ENCODE data around the gene B3GALT6.

The B3GALT6 gene

DNA sequence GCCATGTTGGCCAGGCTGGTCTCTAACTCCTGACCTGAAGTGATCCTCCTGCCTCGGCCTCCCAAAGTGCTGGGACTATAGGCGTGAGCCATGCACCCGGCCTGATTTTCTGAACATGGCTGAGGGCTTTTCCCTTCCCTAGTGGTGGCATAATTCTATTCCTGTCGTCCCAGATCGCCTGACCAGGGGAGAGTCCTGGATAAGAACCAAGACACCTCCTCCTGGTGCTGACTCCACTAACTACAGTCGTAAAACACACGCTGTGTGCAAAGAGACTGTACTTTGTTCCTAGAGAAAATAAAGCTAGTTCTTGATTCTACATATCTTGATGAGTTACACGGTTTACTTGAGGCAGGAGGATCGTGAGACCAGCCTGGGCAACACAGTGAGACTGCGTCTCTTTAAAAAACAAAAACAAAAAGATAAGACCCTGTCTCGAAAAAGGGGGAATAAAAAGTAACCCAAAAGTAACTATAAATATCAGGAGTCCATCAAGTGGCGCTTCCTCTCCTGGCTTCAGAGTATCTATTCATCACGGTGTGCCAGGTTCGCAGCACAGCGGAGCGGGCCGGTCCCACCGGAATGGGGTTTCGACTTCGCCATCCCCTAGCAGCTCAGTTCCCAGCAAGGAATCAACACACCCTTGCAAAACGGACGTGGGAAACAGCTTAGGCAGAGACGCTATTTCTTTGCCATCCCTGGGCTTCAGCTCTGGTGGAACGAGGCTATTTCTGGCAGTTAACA is 1.2 kb upstream of the B3GALT6 start:
- FAIRE-seq: peak; percentile 70

DNA sequence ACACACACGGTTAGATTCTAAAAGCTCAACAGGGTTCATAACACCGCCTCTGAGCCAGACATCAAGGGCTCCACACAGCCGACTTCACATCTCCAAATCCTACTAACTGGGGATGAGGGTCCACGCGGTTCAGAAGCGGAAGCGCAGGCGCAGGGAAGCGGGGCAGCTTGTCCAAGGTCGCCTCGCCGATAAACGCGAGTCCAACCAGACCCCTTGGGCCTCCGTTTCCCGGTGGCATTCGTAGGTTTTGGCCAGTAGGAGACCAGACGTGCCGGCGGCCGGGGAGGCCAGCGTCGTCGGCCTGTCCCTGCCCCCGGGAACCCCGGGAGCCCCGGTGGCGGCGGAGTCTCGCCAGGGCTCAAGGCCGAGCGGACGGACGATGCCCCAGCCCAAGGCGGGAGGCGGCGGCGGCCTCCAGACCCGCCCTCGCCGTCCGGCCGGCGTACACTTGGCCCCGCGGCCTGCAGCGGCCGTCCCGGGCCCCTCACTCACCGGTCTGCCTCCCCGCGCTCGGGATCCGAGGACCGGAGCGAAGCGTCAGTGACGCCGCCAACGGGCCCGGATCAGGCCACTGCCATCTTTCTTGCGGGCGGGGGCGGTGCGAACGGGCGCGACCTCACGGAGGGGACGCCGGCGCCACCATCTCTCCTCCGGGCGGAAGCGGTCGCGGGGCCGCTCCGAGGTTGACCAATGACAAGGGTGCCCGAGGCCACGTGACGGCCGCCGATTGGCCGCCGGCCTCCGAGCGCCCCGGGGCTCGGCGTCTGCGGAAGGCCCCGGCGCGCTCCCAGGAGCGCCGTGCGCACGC is 433 bp upstream of the B3GALT6 start, which contains the start of gene SDF4:
Gene SDF4, minus strand, starts transcription at position 602 of the 808 bp plus-strand sequence. CDS start 3,229 bp downstream, outside the sequence.
- FAIRE-seq: no peak

More for the DNA sequence above, 1.2 kb upstream of the B3GALT6 start:
- peak; percentile 71 for DNase-seq (ENCODE audit: low spot score)

DNA sequence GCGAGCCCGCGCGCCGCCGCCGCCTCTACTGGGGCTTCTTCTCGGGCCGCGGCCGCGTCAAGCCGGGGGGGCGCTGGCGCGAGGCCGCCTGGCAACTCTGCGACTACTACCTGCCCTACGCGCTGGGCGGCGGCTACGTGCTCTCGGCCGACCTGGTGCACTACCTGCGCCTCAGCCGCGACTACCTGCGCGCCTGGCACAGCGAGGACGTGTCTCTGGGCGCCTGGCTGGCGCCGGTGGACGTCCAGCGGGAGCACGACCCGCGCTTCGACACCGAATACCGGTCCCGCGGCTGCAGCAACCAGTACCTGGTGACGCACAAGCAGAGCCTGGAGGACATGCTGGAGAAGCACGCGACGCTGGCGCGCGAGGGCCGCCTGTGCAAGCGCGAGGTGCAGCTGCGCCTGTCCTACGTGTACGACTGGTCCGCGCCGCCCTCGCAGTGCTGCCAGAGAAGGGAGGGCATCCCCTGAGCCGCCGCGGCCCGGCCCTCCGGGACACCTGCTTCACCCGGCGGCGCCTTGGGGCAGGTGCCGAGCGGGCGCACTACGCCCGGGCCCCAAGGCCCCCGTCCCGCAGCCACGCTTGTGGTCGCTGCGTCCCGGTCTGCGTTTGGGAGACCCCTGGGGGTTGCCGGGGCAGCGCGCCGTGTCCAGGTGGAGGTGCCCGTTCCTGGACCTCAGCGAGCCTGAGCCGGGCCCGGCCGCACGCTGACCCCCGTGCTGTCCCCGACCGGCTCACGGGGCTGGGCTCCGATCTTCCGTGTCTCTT is 944 bp downstream of the B3GALT6 start:
- no peak for FAIRE-seq
- DNase-seq (ENCODE audit: low spot score): no peak

More for the DNA sequence above, 433 bp upstream of the B3GALT6 start, which contains the start of gene SDF4:
- DNase-seq (ENCODE audit: low spot score): peak; percentile 89

DNA sequence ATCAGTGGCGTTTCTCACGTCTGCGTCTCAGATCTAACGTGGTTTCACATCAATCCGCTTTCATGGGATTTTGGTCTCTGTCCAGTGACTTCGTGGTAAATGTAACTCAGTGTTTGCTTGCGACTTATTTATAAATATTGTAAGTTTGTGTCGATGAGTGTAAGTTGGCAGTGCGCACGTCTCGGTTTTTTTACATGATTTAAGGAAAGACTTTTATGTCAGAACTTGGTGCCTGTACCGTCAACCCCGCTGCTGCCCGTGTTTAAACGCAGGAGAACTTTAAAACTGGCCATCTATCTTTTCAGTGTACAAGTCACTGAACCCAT is 1.5 kb downstream of the B3GALT6 start:
- DNase-seq (ENCODE audit: low spot score) (no peak), FAIRE-seq (no peak)

DNA sequence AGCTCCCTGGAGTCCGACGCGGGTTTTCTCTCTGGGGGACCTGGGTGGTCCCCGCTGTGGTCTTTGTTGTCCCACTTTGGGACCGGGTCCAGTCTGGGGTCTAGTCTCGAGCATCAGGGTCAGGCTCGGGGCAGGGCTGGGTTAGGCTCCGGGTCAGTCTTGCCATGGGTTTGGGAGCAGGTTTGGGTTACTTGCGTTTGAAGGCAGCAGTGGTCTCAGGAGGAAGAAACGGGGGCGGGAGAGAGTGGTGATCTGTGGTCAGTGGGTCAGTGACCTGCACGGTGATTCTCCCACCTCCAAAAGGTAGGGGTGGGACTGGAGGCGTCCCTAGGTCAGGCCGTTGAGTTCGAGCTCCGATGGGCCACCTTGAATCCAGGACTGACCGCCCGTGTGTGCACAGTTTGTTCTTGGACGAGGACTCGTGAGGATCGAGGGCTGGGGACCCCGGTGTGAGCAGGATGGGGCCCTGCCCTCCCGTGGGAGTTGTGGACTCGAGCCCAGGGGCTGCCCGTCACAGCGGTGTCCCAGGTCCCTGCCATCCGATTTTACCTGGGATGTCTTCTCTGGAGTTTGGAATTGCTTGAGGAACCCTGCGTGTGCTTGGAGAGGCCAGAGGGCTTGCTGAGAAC is 2.3 kb downstream of the B3GALT6 start:
- DNase-seq (ENCODE audit: low spot score): no peak
- no peak for FAIRE-seq

DNA sequence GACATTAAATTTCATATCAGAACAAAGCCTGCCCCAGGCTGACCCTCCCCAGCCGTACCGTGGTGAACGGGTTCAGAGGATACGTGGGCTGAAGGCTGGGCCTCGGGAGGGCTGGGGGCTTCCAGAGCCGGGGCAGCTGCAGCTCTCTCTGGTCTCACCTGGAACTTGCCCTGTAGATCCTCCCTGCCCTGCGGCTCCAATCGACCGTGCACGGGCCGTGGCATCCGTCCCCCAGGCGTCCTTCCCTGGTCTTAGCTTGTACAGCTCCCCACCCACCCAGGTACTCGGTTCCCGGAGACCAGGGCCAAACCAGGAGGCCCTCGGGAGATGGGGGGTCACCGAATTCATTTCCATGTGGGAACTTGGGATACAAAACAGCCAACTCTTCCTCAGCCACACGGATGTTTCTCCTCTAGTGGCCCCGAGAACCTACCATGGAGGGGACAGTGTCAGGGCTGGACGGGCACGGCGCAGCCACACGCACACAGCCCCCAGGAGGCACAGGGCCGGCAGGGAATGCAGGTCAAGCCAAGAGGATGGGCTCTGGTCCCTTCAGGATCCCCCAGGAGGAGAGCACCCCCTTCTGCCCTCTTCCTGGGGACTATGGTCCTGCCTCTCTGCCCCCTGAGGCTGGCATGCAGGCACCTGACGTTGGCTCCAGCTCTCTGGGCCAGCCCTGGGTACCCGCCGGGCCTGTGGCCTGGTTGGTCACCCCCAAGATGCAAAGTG is 3.1 kb downstream of the B3GALT6 start:
- DNase-seq (ENCODE audit: low spot score): no peak
- FAIRE-seq: no peak

DNA sequence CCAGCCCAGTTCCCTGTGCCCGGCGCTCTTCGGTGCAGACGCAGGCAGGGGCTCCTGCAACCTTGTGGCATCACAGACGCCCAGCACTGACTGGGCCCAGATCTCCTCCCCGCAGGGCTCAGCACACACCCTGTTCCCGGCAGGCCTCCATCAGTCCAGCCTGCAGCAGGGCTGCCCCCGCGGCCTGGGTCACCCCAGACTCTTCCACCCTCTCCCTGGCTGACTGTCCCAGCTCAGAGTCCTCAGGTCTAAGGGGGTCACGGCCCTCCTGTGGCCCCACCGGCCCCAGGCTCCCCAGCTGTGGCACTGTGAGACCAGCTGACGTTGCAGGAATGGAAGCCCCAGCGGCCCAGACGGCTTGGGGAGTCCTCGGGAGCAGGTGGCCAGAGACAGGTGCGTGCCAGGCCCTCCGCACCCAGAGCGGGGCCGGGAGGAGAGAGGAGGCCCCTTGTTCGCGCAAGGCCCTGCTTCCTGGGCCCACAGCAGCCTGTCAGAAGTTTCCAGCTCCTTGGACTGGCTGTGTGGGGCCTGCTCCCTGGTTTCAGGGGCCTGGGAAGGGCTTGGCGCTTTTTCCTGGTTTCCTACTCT is 4.2 kb downstream of the B3GALT6 start:
- FAIRE-seq (no peak), DNase-seq (ENCODE audit: low spot score) (no peak)

DNA sequence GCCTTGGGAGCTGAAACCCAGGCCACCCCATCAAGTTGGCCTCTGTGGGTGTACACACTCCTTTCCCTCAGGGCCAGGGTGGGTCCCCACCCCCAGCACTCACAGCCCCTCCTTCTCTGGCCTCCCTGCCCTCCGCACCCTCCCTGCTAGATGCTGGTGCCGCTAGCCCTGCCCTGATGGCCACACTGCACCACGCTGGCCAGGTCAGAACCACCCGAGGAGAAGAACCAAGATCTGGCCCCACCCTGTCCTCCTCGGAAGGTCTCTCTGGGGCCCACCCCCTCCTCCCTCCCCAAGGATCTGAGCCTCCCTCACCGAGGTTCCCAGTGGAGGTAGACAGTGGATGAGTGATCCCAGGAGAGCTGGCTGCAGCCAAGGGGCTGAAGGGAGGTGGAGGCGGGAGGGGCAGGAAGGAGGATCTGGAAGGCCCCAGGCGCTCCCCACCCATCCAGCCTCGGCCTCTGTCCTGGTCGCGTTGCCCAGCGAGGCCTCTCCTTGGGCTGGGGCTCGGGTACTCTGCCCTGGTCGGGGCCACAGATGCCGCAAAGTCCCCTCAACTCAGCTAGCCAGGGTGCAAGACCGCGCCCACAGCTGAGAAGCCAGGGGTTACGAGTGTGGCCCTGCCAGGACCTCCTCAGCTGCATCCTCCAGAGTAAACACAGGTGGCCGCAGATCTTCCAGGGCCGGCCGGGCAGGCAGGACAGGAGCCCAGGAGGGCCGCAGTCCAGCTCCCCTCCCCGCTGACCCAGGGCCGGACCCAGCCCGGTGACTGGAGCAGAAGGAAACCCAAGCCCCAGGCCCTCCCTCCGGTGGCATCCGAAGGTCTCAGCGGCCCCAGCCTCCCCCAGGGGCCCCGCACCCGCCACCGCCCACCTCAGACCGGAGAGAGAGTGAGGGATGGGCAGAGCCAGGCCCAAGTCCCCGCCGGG is 5.2 kb downstream of the B3GALT6 start:
- DNase-seq (ENCODE audit: low spot score) (no peak), FAIRE-seq (no peak)

DNA sequence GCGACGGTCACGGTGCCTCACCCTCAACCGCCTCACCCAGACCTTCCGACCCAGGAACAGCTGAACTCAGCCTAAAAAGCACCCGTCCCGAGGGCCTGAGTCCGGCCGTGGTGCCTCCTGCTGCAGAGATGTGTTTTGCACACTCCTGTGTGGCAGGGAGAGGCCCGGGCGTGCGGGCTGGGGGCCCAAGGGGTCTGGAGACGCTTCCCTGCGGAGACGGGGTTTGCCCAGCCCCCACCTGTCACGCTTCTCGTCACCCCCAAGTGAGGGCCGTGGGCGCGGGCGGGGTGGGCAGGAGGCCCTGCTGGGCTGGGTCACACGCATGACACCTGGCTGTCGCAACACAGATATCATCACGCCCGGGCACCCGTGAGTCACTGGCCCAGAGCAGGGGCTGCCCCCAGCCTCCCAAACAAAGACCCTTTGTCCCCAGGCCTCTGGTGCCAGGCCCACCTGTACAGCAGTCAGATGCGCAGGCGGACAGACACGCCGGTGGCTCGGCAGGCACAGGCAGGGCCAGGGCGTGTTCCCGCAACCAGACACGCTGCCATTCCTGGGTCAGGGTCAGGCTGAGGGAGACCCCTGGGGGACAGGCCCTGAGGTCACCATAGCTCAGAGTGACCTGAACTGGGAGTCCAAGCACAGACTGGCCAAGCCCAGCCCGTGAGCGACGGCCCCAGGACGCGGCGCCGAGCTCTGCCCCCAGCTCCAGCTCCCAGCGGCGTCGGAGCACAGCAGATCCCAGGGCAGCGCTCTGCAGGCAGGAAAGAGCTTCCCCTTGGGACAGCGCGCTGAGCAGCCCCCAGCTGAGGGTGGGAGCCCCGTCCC is 6.1 kb downstream of the B3GALT6 start:
- FAIRE-seq (no peak), DNase-seq (ENCODE audit: low spot score) (no peak)

DNA sequence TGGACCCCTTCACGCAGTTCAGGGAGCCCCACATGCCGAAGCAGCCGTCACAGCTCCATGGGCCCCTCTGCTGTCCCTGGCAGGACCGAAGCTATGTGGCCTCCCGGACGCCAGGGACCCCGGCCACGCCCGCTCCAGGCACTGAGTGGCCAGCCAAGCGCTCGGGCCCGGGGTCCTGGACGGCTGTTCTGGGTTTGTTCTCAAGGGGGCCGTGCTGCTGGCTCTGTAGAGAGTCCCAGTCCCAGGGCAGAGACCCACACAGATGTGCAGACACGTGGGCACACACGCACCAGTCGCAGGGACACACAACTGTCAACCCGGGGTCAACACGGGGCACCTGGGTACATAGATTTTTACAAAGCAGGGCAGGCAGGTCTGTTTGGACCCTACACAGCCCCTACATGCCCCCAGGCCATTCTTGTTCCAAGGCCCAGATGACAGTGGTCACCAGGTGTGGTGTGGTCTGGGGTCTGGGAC is 6.7 kb downstream of the B3GALT6 start:
- FAIRE-seq (no peak), DNase-seq (ENCODE audit: low spot score) (no peak)

DNA sequence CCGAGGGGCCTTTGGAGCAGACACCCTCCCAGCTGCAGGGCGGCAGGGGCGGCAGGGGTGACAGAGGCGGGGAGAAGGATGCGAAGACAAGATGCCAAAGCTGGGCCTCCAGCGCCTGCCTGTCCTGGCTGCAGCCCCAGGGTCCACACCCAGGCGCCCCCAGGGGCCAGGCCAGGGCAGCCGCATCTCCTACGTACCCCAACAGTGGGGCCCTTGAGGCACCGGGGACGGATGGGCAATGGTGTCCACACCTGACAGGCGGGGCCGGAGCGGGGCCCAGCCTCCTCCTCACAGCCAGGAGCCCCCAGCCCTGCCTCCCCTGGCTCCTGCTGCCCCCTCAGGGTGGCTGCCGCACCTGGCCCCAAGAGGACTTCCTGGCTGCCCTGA is 7.2 kb downstream of the B3GALT6 start:
- no peak for FAIRE-seq
- DNase-seq (ENCODE audit: low spot score): no peak

DNA sequence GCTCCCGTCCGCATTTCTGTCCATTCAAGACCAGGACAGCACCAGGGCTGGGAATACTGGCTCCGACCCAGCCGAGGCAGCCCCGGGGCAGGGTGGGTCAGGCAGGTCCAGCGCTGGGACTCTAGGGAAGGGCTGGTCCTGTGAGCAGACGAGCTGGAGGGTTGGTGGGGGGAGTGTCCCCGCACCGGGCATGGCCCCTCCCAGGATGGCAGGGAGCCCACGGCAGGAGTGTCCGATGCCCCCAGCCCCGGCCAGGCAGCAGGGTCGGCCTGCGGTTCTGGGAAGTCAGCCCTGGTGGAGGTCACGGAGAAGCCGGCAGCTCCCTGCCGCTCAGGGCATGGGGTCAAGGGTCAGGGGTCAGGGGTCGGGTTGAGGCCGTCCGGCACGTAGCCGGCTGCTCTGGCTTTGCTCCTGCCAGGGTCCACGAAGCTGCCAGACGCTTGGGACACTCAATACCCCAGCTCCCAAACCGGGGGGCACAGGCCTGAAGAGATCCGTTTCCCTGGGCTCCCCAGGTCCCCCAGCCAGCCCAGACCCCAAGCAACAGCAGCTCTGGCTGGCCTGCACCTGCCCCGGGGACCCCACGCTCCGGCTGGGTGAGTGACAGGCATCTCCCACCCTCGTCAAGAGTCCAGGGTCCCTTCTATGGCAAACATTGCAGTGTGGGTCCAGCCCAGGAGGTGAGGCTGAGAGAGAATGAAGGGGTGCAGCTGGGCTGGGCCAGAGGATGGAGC is 7.7 kb downstream of the B3GALT6 start:
- no peak for FAIRE-seq
- no peak for DNase-seq (ENCODE audit: low spot score)

DNA sequence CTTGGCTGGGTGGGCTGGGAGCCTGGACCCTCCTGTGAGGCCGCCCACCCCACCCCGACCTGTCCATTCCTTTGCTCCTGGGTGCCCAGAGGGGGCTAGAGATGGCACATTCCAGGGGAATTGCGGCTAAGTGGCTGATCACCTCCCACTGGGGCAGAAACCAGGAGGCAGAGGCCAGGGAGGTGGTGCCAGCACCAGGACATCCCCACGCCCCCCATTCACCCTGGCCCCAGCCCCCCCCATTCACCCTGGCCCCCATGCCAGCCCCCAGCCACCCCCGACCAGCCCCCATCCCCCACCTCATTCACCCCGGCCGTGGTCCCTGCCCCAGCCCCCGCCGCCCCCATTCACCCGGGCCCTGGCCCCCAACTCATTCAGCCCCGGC is 8.3 kb downstream of the B3GALT6 start:
- no peak for FAIRE-seq
- no peak for DNase-seq (ENCODE audit: low spot score)

DNA sequence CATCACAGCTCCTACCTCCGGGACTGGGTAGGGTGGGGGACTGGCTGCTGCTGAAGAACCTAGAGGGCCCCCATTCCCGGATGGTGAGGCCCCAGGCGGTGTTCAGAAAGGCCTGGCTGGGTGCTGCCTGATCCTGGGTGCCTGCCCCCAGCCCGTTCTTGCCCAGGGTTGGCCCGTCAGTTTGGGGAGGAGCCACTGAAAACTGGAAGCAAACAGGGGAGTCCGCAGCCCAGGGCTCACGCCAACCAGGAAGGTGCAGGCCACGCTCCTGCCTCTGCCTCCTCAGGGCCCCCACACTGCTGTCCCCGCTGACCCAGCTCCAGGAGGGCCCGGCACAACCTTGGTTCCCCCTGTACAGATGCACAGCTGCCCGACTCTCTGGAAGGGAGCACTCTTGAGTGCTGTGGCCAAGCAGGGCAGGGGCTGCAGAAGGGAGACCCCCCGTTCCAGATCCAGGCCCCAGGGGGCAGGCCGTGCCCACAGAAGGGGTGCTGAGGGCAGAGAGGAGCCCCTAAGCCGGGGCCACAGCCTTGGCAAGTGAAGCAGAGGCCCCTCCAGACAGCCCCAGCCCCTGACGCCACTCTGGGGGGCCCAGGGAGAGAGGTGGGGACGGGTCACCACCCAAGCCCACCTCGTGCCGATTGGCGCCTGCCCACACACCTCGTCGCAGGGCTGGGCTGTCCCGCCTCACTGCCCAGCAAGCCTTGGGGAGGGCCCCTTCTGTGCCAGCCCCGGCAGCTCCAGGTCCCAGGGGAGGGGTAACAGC is 9.0 kb downstream of the B3GALT6 start:
- DNase-seq (ENCODE audit: low spot score): no peak
- no peak for FAIRE-seq

DNA sequence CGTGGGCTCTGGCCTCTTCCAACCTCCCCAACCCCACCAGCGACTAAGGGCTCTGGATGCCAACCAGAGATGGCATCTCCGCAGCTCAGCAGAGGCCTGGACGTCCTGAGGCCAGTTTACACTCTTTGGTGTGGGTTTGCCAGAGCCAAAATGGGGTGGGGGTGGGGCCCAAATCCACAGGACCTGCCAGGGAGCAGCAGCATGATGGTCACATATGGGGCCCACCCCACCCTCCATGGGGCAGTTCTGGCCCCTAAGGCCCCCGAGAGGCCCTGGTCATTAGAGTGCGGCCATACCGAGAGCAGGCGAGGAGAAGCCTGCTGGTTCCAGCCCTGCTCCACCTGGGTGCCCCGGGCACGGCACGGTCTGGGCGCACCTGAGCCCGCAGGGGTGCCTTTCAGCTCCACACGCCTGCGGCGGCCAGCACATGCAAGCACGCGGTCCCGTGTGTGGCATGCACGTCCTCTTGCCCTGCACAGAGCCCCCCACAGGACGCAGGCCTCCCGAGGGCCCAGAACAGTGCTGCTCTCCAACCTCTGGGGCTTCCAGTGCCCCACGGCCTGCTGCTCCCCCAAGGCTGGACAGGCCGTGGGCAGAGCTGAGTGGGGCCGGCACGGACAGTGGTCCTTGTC is 9.7 kb downstream of the B3GALT6 start:
- FAIRE-seq: no peak
- no peak for DNase-seq (ENCODE audit: low spot score)

DNA sequence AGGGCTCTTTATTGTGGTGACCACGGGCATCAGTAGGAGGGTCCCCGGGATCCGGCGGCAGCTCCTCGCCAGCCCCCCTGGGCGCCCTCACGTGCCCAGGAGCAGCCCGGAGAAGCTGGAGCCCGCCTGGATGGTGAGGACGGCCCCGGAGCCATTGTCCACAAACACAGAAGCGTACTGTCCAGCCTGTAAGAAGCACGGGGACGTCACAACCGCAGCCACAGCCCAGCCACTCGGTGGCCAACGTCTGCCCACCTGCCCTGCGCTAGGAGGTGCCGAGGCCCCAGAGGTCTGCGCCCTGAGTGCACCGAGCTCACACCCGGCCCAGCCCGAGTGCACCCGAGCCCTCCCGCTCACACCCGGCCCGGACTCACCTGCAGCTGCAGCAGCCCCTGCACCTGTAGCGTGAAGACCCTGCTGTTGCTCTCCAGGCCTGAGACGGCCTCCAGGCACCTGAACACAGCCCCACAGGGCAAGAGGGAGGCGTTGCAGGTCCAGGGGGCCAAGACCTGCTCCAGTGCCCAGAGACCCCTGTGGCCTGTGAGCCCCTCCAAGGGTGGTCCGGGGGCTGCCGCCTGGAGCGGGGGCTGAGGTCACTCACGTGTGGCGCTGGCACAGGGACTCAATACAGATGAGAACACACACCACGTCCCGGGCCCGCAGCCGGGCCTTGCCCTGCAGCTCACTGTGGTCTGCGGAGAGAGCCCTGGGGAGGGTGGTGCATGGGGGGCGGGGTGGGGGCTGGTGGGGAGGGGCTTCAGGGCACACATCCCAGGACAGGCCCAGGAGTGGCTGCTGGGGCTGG is 10.6 kb downstream of the B3GALT6 start:
- no peak for DNase-seq (ENCODE audit: low spot score)
- FAIRE-seq: no peak
